ENCODE results near the gene MAP3K15. TPM values are rescaled to one million over a fixed set of nuclear protein-coding genes. Genes with fewer than 3 reads are reported as not detected.
"Not testable (repeated sequence)": the region's sequence is repeated elsewhere in the genome, so short reads cannot be mapped to it uniquely, and the experiment has no call there.

Gene MAP3K15
- total RNA-seq, 4 donors from 2014 or later: not detected

DNA sequence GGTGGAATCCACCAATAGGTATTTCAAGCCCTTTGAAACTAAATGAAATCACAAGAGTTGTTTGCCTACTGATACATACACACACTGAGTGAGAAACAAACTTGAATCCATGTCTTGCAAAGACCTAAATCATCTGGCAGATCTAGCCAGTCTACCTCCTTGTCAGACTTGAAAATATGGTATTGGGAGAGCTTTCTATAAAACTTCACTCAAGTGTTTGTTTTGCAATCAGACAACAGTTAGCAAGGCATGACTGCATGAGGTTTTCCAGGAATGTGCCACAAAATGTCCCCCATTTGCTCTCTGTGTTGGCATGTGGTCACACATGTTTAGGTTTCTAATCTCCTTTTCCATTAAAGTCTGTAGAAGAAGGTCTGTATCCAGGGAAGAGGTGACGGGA is 52.4 kb downstream of the MAP3K15 start:
- intact Hi-C loops (cut with DNase I): no loop called here
- 81% methylated on average over 1 of the region's 1 CpG; no CpG with 5 or more reads in 1 of the 2 donors for WGBS, 2 donors
- Histone ChIP-seq H3K27me3 (no peaks in the 10 kb centered on the region), H3K9me3 (no peaks in the 10 kb centered on the region), H3K36me3 (no peaks in the 10 kb centered on the region), H3K27ac (no peak overlapping the region), H3K4me3 (no peak overlapping the region), H3K4me1 (no peaks in the 10 kb centered on the region)
- TF ChIP-seq POLR2A (IDR thresholded peaks at IDR 0.05): no peak
- TF ChIP-seq, protein P1, sequence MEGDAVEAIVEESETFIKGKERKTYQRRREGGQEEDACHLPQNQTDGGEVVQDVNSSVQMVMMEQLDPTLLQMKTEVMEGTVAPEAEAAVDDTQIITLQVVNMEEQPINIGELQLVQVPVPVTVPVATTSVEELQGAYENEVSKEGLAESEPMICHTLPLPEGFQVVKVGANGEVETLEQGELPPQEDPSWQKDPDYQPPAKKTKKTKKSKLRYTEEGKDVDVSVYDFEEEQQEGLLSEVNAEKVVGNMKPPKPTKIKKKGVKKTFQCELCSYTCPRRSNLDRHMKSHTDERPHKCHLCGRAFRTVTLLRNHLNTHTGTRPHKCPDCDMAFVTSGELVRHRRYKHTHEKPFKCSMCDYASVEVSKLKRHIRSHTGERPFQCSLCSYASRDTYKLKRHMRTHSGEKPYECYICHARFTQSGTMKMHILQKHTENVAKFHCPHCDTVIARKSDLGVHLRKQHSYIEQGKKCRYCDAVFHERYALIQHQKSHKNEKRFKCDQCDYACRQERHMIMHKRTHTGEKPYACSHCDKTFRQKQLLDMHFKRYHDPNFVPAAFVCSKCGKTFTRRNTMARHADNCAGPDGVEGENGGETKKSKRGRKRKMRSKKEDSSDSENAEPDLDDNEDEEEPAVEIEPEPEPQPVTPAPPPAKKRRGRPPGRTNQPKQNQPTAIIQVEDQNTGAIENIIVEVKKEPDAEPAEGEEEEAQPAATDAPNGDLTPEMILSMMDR (IDR thresholded peaks at IDR 0.05): no peak
- DNase-seq: no peak

DNA sequence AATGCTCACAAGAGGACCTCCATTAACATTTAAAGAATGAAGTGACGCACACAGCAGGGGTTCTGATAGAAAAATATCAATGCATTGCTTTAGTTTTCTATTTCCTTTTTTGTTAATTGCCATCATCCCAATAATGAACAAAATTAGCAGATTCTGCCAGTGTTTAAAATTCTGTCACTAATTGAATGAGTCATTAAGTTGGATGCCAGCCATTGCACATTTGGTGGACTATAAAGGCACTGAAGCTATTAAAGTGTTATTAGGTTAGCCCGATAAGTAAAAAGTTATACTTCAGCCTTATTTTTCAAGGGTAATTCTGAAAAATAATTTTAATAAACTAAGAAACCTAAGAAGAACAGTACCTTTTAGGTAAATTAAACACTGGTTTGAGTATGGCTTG is 53.1 kb downstream of the MAP3K15 start:
- H3K9me3 ChIP-seq: no peaks in the 10 kb centered on the region
- no peak overlapping the region for H3K4me3 ChIP-seq
- no peak for DNase-seq
- intact Hi-C loops (cut with DNase I): no loop called here
- 73% methylated on average over 2 of the region's 2 CpGs for WGBS, 2 donors
- TF ChIP-seq, protein P1 (IDR thresholded peaks at IDR 0.05): no peak
- no peak for TF ChIP-seq POLR2A (IDR thresholded peaks at IDR 0.05)
- no peaks in the 10 kb centered on the region for H3K36me3 ChIP-seq
- H3K27ac ChIP-seq: no peak overlapping the region
- no peaks in the 10 kb centered on the region for H3K4me1 ChIP-seq
- H3K27me3 ChIP-seq: no peaks in the 10 kb centered on the region

DNA sequence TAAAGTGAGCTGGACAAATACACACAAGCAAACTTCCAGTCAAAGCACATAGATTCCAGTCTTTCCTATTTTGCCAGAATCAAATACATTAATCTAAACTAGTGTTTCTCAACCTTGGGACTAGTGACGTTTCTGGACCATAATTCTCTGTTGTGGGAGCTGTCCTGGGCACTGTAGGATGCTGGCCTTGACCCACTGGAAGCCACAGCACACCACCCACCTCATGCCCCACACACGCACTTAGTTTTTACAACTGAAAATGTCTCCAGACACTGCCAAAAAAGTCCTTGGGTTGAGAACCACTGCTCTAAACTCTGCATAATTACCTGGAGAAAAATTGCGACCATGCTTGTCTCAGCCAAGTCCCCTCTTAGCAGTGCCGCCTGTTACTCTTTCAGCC is 57.6 kb downstream of the MAP3K15 start:
- DNase-seq: no peak
- H3K27ac ChIP-seq: no peak overlapping the region
- H3K36me3 ChIP-seq: no peaks in the 10 kb centered on the region
- H3K27me3 ChIP-seq: no peaks in the 10 kb centered on the region
- H3K4me3 ChIP-seq: no peak overlapping the region
- intact Hi-C loops (cut with DNase I): no loop called here
- 0 to 73% methylated on average over 1 to 2 of the region's 4 CpGs for WGBS, 2 donors
- TF ChIP-seq, protein P1 (IDR thresholded peaks at IDR 0.05): no peak
- TF ChIP-seq POLR2A (IDR thresholded peaks at IDR 0.05): no peak
- H3K9me3 ChIP-seq: no peaks in the 10 kb centered on the region
- no peaks in the 10 kb centered on the region for H3K4me1 ChIP-seq

DNA sequence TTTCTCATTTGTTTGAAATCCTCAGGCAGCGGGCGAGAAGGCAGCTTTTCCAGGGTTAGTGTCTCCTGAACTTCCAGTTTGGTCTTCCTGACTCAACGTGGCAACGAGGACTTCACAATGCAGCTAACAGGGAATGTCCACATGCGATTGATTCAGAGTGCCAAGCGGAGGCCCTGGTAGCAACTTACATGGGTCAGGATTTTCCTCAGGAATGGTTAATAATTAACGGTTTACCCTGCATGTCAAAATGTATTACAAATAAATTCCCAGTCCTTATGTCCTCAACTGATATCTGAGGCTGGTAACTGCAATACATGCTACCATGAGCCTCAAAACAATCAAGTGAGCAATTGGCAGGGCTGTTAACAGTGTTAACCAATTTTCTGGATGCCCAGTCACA is 67.2 kb downstream of the MAP3K15 start:
- Histone ChIP-seq H3K4me1 (no peaks in the 10 kb centered on the region), H3K9me3 (no peaks in the 10 kb centered on the region), H3K27ac (no peak overlapping the region), H3K4me3 (no peak overlapping the region), H3K27me3 (no peaks in the 10 kb centered on the region), H3K36me3 (no peaks in the 10 kb centered on the region)
- 90% methylated on average over 2 of the region's 7 CpGs; no CpG with 5 or more reads in 1 of the 2 donors for WGBS, 2 donors
- TF ChIP-seq, protein P1 (IDR thresholded peaks at IDR 0.05): no peak
- no peak for TF ChIP-seq POLR2A (IDR thresholded peaks at IDR 0.05)
- intact Hi-C loops (cut with DNase I): no loop called here
- no peak for DNase-seq

DNA sequence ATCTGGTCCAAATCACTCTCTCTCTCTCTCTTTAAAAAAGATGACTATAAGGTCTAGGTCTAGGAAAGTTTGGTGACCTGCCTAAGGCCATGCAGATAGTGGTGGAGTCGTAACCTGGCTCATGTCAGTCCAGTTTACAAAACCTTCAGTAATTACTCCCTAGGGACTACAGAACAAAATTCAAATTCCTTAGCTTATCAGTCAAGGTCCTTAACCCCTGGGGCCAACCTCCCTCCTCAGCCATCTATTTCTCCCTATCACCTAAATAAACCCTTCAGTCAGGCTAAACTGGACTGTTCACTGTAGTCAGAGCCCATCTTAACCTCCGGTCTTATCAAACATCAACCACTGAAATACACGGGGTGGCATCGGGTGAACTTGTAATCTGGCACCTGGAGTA is 68.9 kb downstream of the MAP3K15 start:
- Histone ChIP-seq H3K4me3 (no peak overlapping the region), H3K4me1 (no peaks in the 10 kb centered on the region), H3K27ac (no peak overlapping the region), H3K36me3 (no peaks in the 10 kb centered on the region), H3K27me3 (no peaks in the 10 kb centered on the region), H3K9me3 (no peaks in the 10 kb centered on the region)
- DNase-seq: no peak
- TF ChIP-seq, protein P1 (IDR thresholded peaks at IDR 0.05): no peak
- no peak for TF ChIP-seq POLR2A (IDR thresholded peaks at IDR 0.05)
- intact Hi-C loops (cut with DNase I): no loop called here
- 65 to 76% methylated on average over 4 of the region's 4 CpGs for WGBS, 2 donors

DNA sequence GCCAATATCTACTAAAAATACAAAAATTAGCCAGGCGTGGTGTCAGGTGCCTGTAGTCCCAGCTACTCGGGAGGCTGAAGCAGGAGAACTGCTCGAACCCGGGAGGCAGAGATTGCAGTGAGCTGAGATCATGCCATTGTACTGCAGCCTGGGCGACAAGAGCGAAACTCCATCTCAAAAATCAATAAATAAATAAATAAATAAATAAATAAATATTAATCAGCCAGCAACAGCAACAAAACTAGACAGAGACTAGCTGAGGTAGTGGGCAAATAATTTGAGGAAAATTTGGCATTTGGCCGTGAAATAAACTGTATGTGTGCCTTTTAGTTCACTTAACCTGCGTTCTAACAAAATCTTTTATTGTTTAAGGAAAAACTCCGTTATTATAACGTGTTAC is 69.5 kb downstream of the MAP3K15 start:
- H3K27me3 ChIP-seq; DNase-seq; H3K4me1 ChIP-seq; H3K27ac ChIP-seq; H3K36me3 ChIP-seq; H3K4me3 ChIP-seq; intact Hi-C loops (cut with DNase I); H3K9me3 ChIP-seq: not testable (repeated sequence)
- 68 to 74% methylated on average over 10 of the region's 10 CpGs for WGBS, 2 donors

All from esophagus squamous epithelium (tissue), 5 donors.